BLaER1 treated with 17β-estradiol and CSF1 and Interleukin-3, amounts not matched to agents 10 nM and 100 nM (cell line): Measurements from ENCODE around the gene FHOD3.

Experiments
- H3K27ac ChIP-seq, 11 experiments: shearing (Covaris generic); formaldehyde crosslinking; 2 replicates each; pipeline ENCODE4 v1.8.1; 2022
- H3K27me3 ChIP-seq, 11 experiments: shearing (Covaris generic); formaldehyde crosslinking; 2 replicates each; pipeline ENCODE4 v1.8.1; 2022
- H3K36me3 ChIP-seq, 11 experiments: shearing (Covaris generic); formaldehyde crosslinking; 2 replicates each; pipeline ENCODE4 v1.8.1; 2022
- H3K4me1 ChIP-seq, 10 experiments: shearing (Covaris generic); formaldehyde crosslinking; 2 replicates each; pipeline ENCODE4 v1.8.1; 2022
- H3K4me2 ChIP-seq, 11 experiments: shearing (Covaris generic); formaldehyde crosslinking; 2 replicates each; pipeline ENCODE4 v1.8.1; 2022
- H3K4me3 ChIP-seq, 10 experiments: shearing (Covaris generic); formaldehyde crosslinking; 2 replicates each; pipeline ENCODE4 v1.8.1; 2022
- H3K9ac ChIP-seq, 11 experiments: shearing (Covaris generic); formaldehyde crosslinking; 2 replicates each; pipeline ENCODE4 v1.8.1; 2022
- H3K9me3 ChIP-seq, 11 experiments: shearing (Covaris generic); formaldehyde crosslinking; replicated peaks in 1 of 11; 2 replicates each; pipeline ENCODE4 v1.8.1; 2022
- H4K20me1 ChIP-seq, 11 experiments: shearing (Covaris generic); formaldehyde crosslinking; 2 replicates each; pipeline ENCODE4 v1.8.1; 2022
- Cebpa-rat ChIP-seq, 11 experiments: shearing (Covaris generic); IDR thresholded peaks; 2 replicates each; pipeline ENCODE4 v1.8.1; 2022

Gene FHOD3

DNA sequence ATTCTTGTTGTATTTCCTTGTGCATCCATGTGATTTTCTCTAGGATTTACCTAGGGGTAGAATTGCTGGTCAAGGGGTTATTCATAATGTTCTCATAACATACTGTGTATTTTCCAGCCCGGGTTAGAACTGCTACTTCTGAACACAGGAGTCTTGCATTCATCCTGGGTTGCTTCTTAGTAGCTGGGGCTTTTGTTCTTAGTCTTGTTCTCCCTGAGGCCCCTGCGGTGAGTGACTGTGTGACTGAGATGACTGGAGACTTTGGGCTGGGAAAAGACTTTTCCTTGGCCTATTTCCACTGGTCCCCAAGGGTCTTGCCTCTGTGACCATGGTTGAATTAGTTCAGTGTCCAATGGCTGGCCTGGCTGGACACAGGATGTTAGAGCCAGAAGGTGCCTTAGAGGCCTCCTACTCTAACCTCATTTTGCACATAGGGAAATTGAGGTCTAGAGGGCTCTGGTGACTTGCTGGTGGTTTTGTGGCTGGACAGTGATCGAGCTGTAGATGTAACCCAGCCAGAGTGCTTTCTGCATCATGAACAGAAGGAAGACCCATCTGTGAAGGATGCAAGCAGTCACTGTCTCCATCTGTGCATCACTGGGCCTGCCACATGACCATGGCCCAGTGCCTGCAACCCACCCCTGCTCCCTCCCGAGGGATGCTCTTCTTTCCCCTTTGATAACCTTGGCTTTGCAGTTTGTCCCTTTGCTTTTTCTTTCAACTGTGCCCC is 233.3 kb downstream of the FHOD3 start:
- H3K4me1 ChIP-seq = peaks cover 16 to 43% (median 41%) of the 10 kb centered on the region in 10 experiments
- no peaks in the 10 kb centered on the region for H4K20me1 ChIP-seq
- no peak overlapping the region for H3K27ac ChIP-seq
- H3K4me3 ChIP-seq = no peak overlapping the region
- no peak for TF ChIP-seq Cebpa-rat (IDR thresholded peaks at IDR 0.05)
- peak overlapping the region in 8 of 11 experiments; percentile 16 to 64 (median 59); a peak in 15 of 22 replicates for H3K4me2 ChIP-seq
- H3K9ac ChIP-seq = no peak overlapping the region
- H3K27me3 ChIP-seq = no peaks in the 10 kb centered on the region
- H3K36me3 ChIP-seq = no peaks in the 10 kb centered on the region
- no peaks in the 10 kb centered on the region for H3K9me3 ChIP-seq

- Histone ChIP-seq H3K27ac (no peak overlapping the region), H3K4me2 (peak overlapping the region in 8 of 11 experiments; percentile 16 to 64 (median 59); a peak in 15 of 22 replicates), H3K4me1 (peaks cover 16 to 43% (median 41%) of the 10 kb centered on the region in 10 experiments)
Observed at GRCh38 chr18:36531636-36532035, 234.1 kb downstream of the FHOD3 start.

DNA sequence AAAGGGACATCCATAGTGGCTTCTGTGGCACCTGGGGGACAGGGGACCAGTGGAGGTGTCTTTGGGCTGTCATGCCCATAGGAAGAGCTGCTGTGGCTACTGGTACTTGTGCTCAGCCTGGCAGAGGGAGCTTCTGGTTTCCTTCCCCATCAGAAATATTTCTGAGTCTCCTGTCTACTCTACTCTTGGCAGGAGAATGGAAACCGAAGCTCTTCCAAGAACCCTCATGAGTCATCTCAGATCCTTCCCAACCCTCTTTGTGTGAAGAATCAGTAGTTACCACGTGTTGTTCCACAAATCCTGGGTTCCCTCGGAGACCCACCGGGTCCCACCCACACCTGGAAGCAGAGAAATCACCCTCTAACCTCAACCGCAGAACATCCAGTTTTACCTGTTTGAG is 234.9 kb downstream of the FHOD3 start:
- no peak overlapping the region for H3K4me3 ChIP-seq
- 0 out of 22 replicates have a peak overlapping the region, but pooled peaks of 1 of the 11 experiments have one; percentile 4 for H3K27ac ChIP-seq
- H3K9ac ChIP-seq = no peak overlapping the region
- H3K36me3 ChIP-seq = no peaks in the 10 kb centered on the region
- H3K4me1 ChIP-seq = peaks cover 16 to 43% (median 41%) of the 10 kb centered on the region in 10 experiments
- H3K27me3 ChIP-seq = no peaks in the 10 kb centered on the region
- no peaks in the 10 kb centered on the region for H4K20me1 ChIP-seq
- H3K4me2 ChIP-seq = peak overlapping the region in 3 of 11 experiments; percentile 3 to 62 (median 60); a peak in 1 of 22 replicates
- no peak for TF ChIP-seq Cebpa-rat (IDR thresholded peaks at IDR 0.05)
- H3K9me3 ChIP-seq = no peaks in the 10 kb centered on the region

More at GRCh38 chr18:36531636-36532035, 234.1 kb downstream of the FHOD3 start:
- no peaks in the 10 kb centered on the region for H3K9me3 ChIP-seq
- no peak overlapping the region for H3K9ac ChIP-seq
- H4K20me1 ChIP-seq = no peaks in the 10 kb centered on the region
- no peaks in the 10 kb centered on the region for H3K36me3 ChIP-seq
- no peak overlapping the region for H3K4me3 ChIP-seq
- no peak for TF ChIP-seq Cebpa-rat (IDR thresholded peaks at IDR 0.05)
- no peaks in the 10 kb centered on the region for H3K27me3 ChIP-seq

- H3K27ac ChIP-seq = no peak overlapping the region; a peak in 1 of 22 replicates
- no peaks in the 10 kb centered on the region for H3K36me3 ChIP-seq
- TF ChIP-seq Cebpa-rat (IDR thresholded peaks at IDR 0.05) = no peak
- peak overlapping the region in 3 of 11 experiments; percentile 3 to 59 (median 40); a peak in 3 of 22 replicates for H3K4me2 ChIP-seq
- no peak overlapping the region for H3K9ac ChIP-seq
- no peak overlapping the region for H3K4me3 ChIP-seq
- H3K9me3 ChIP-seq = no peaks in the 10 kb centered on the region
- H3K4me1 ChIP-seq = peaks cover 16 to 43% (median 41%) of the 10 kb centered on the region in 10 experiments
- no peaks in the 10 kb centered on the region for H3K27me3 ChIP-seq
- no peaks in the 10 kb centered on the region for H4K20me1 ChIP-seq
Observed at GRCh38 chr18:36532815-36533214, 235.3 kb downstream of the FHOD3 start.

DNA sequence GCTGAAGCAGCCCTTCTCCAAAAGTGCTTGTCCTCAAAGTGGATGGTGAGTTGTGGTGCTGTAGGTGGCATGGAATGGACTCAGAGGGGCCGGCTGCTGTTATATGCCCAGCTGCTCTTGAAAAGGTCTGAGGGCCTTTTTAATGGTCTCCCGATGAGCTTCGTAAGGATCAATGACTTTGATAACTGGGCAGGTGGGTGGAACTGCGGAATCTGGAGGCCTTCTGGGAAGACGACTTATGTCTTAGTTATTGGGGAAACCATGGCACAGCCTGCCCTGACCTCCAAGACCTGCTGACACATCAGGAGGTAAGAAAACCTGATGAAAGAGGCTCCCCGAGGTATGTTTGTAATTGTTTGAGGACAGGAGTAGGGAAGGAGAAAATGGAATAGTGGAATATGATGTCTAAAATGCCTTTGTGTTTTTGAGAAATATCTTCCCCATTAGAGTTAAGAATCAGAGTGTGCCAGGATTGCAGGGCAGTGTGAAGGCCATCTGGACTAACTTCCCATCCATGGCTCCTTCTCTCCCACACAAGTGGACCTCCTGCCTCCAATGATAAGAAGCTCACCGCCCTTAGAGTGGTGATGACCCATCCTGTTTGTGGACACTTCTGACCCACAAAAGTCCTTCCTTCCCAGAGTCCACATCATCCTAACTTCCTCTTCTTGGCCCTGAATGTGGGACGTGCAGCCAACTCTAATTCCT is 236.1 kb downstream of the FHOD3 start:
- peak overlapping the region in 4 of 11 experiments; percentile 1 to 10 (median 8); a peak in 3 of 22 replicates for H3K27ac ChIP-seq
- peak overlapping the region; percentile 34 to 67 (median 50) for H3K4me2 ChIP-seq
- no peaks in the 10 kb centered on the region for H3K9me3 ChIP-seq
- H3K4me1 ChIP-seq = peaks cover 16 to 43% (median 41%) of the 10 kb centered on the region in 10 experiments
- H3K4me3 ChIP-seq = no peak overlapping the region
- no peaks in the 10 kb centered on the region for H4K20me1 ChIP-seq
- H3K9ac ChIP-seq = no peak overlapping the region
- H3K27me3 ChIP-seq = no peaks in the 10 kb centered on the region
- TF ChIP-seq Cebpa-rat (IDR thresholded peaks at IDR 0.05) = 0 out of 22 replicates have a peak, but pooled peaks of 1 of the 11 experiments have one; percentile 2
- H3K36me3 ChIP-seq = no peaks in the 10 kb centered on the region

- Histone ChIP-seq H3K9ac (peak overlapping the region in 2 of 11 experiments; percentile 5 to 17; a peak in 1 of 22 replicates), H3K4me2 (peak overlapping the region; percentile 34 to 67 (median 50))
Observed at GRCh38 chr18:36534154-36534688, 236.7 kb downstream of the FHOD3 start.

GRCh38 chr18:36535202-36535935 is 237.9 kb downstream of the FHOD3 start:
- Histone ChIP-seq H3K27ac (peak overlapping the region in 3 of 11 experiments; percentile 15 to 53 (median 39); a peak in 2 of 22 replicates), H3K27me3 (no peaks in the 10 kb centered on the region), H3K9ac (no peak overlapping the region), H3K4me2 (peak overlapping the region in 9 of 11 experiments; percentile 39 to 67 (median 58); a peak in 14 of 22 replicates), H4K20me1 (no peaks in the 10 kb centered on the region), H3K9me3 (no peaks in the 10 kb centered on the region), H3K4me3 (no peak overlapping the region), H3K4me1 (peaks cover 16 to 43% (median 41%) of the 10 kb centered on the region in 10 experiments), H3K36me3 (no peaks in the 10 kb centered on the region)
- TF ChIP-seq Cebpa-rat (IDR thresholded peaks at IDR 0.05) = no peak

More at GRCh38 chr18:36534154-36534688, 236.7 kb downstream of the FHOD3 start:
- Histone ChIP-seq H3K4me1 (peaks cover 16 to 43% (median 41%) of the 10 kb centered on the region in 10 experiments), H3K36me3 (no peaks in the 10 kb centered on the region), H3K4me3 (no peak overlapping the region), H4K20me1 (no peaks in the 10 kb centered on the region), H3K9me3 (no peaks in the 10 kb centered on the region), H3K27ac (peak overlapping the region in 7 of 11 experiments; percentile 15 to 62 (median 39); a peak in 11 of 22 replicates), H3K27me3 (no peaks in the 10 kb centered on the region)
- TF ChIP-seq Cebpa-rat (IDR thresholded peaks at IDR 0.05) = no peak

DNA sequence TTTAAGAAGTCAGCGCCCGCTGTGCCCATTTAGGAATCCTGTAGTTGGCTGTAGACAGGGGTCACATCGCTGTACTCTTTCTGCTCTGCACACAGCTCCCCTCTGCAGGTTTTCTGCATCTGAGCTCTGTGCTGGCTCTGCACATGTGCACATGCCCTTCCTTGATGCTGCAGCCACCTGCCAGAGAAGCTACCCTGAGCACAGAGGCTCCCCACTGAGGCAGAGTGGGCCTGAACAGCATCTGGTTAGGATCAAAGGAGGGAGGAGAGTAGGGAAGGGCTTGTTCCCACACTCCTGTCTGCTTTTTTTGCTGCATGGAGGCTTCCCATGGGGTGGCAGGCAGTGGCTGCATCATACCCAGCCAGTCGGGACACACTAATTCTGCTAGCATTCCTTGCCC is 238.9 kb downstream of the FHOD3 start:
- Histone ChIP-seq H4K20me1 (no peaks in the 10 kb centered on the region), H3K9ac (no peak overlapping the region), H3K27ac (no peak overlapping the region), H3K4me1 (peaks cover 16 to 36% (median 32%) of the 10 kb centered on the region in 10 experiments), H3K4me3 (no peak overlapping the region), H3K36me3 (no peaks in the 10 kb centered on the region), H3K9me3 (no peaks in the 10 kb centered on the region), H3K27me3 (no peaks in the 10 kb centered on the region), H3K4me2 (no peak overlapping the region)
- TF ChIP-seq Cebpa-rat (IDR thresholded peaks at IDR 0.05) = no peak
